SK-N-MC (cell line): ENCODE measurements around the gene RGL2.

Source experiments
- EZH2 ChIP-seq: fragments of 200-600 bp; sonication (generic); IDR thresholded peaks from one replicate; pipeline ENCODE4 v1.6.1; 2017; ENCODE audit warnings: antibody characterized with exemption
- POLR2AphosphoS5 ChIP-seq: IDR thresholded peaks from 2 replicates; pipeline ENCODE4 v1.6.1; 2012; ENCODE audit warnings: mild to moderate bottlenecking, low read depth, low read length, borderline replicate concordance

DNA sequence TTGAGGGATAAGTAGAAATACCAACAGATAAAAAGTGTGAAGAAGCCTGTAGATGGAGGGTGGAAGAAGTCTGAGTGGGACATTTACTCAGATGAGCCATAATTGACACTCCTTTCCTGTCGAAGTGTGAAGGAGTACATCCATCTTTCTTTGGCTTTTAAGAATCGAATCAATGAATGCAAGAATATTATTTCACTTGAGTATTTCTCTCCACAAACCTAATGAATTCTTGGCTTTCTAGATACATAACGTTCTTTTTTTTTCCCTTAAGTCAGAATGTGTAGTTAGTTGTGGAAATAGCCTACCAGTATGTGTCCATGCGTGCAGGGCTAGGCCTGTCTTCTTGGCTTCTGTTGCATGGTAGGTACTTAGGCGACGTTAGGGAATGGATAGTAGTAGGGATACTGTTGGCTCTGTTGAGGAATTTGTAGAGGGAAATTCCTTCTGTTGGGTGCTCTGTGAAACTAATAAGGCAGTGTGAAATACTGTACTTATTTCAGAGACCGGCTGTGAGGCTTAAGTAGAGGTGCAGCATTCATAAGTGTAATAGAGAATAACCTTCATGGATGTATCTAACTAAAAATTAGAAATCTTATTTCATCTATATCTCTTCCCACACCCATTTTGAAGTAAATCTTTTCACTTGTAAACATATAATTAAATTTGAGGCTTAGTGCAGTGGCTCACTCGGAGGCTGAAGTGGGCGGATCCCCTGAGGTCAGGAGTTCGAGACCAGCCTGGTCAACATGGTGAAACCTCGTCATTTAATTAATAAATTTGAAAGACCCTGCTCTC is 25.4 kb downstream of the RGL2 start:
- TF ChIP-seq POLR2AphosphoS5 (peak; percentile 53), EZH2 (no peak)
